GM21381 (cell line): ENCODE data around the gene CDC5L.

Experiments
- ATAC-seq: cut with Tn5 transposase; IDR thresholded peaks from one replicate; pipeline ENCODE4 v1.9.1; 2021; ENCODE audit warnings: mild to moderate bottlenecking, moderate library complexity; ENCODE audit not compliant: unreplicated experiment

CDC5L gene

GRCh38 chr6:44451803-44452695 lies 64.5 kb downstream of the CDC5L start:
- ATAC-seq, result no peak

- no peak for ATAC-seq
Measured at GRCh38 chr6:44452725-44453124, 65.2 kb downstream of the CDC5L start.

- no peak for ATAC-seq
Measured at GRCh38 chr6:44453146-44453545, 65.6 kb downstream of the CDC5L start.

- ATAC-seq, result no peak
Measured at GRCh38 chr6:44454198-44454597, 66.7 kb downstream of the CDC5L start.

- no peak for ATAC-seq
Measured at GRCh38 chr6:44456070-44456965, 68.8 kb downstream of the CDC5L start.

- no peak for ATAC-seq
Measured at GRCh38 chr6:44456966-44457292, 69.4 kb downstream of the CDC5L start.

- no peak for ATAC-seq
Measured at GRCh38 chr6:44457596-44457995, 70.1 kb downstream of the CDC5L start.

- ATAC-seq, result no peak
Measured at GRCh38 chr6:44458551-44458950, 71.0 kb downstream of the CDC5L start.

- ATAC-seq, result no peak
Measured at GRCh38 chr6:44462335-44462734, 74.8 kb downstream of the CDC5L start.

- no peak for ATAC-seq
Measured at GRCh38 chr6:44462797-44463727, 75.6 kb downstream of the CDC5L start.

- ATAC-seq, result no peak
Measured at GRCh38 chr6:44463728-44464450, 76.4 kb downstream of the CDC5L start.

GRCh38 chr6:44464527-44465310 lies 77.2 kb downstream of the CDC5L start:
- no peak for ATAC-seq

GRCh38 chr6:44466955-44467354 lies 79.4 kb downstream of the CDC5L start:
- no peak for ATAC-seq

- no peak for ATAC-seq
Measured at GRCh38 chr6:44468835-44469234, 81.3 kb downstream of the CDC5L start.

- no peak for ATAC-seq
Measured at GRCh38 chr6:44470115-44470464, 82.6 kb downstream of the CDC5L start.

- no peak for ATAC-seq
Measured at GRCh38 chr6:44470746-44471145, 83.2 kb downstream of the CDC5L start.

- ATAC-seq, result no peak
Measured at GRCh38 chr6:44471271-44471981, 83.9 kb downstream of the CDC5L start.

- ATAC-seq, result no peak
Measured at GRCh38 chr6:44472250-44472945, 84.9 kb downstream of the CDC5L start.
